Vagina (tissue), 2 donors: Measurements from ENCODE around the gene GNAS-AS1. TPM values are rescaled to one million over a fixed set of nuclear protein-coding genes. Genes with fewer than 3 reads are reported as not detected.

ENCODE experiments used
- DNase-seq, 2 donors: peaks; one replicate each; pipeline ENCODE4 v3.0.0-alpha.2; 2017; ENCODE audit errors: extremely low spot score in 2 of 2
- H3K27ac ChIP-seq: fragments of 200-600 bp; sonication (generic); one replicate; pipeline ENCODE4 v1.5.1; 2019
- H3K27me3 ChIP-seq: fragments of 200-600 bp; sonication (generic); one replicate; pipeline ENCODE4 v1.5.1; 2019
- H3K36me3 ChIP-seq, 2 donors: fragments of 200-600 bp; sonication (generic); one replicate each; pipeline ENCODE4 v1.5.1; 2017 to 2019
- H3K4me1 ChIP-seq: fragments of 200-600 bp; sonication (generic); one replicate; pipeline ENCODE4 v1.5.1; 2019
- H3K4me3 ChIP-seq, 2 donors: fragments of 200-600 bp; sonication (generic); 1 replicate in 1 of 2; 2 replicates in 1 of 2; pipeline ENCODE4 v1.5.1; 2016 to 2019
- H3K9me3 ChIP-seq: fragments of 200-600 bp; sonication (generic); one replicate; pipeline ENCODE4 v1.5.1; 2019
- CTCF ChIP-seq, 3 experiments: fragments of 450-650 bp in 2 of 3; fragments of 200-600 bp in 1 of 3; sonication (generic) in 1 of 3; IDR thresholded peaks; one replicate each; pipeline ENCODE4 v1.5.1; 2017 to 2019; ENCODE audit warnings: antibody characterized with exemption in 3 of 3, mild to moderate bottlenecking in 2 of 3, moderate library complexity in 2 of 3
- POLR2A ChIP-seq, 2 donors: fragments of 450-650 bp; IDR thresholded peaks; one replicate each; pipeline ENCODE4 v1.6.1; 2017; ENCODE audit warnings: antibody characterized with exemption in 2 of 2, mild to moderate bottlenecking in 2 of 2, moderate library complexity in 2 of 2
- POLR2AphosphoS5 ChIP-seq, 2 donors: sonication (generic); formaldehyde crosslinking; IDR thresholded peaks; one replicate each; pipeline ENCODE4 v1.9.0; 2017; ENCODE audit warnings: antibody characterized with exemption in 2 of 2, mild to moderate bottlenecking in 2 of 2, low read depth in 1 of 2; ENCODE audit not compliant: insufficient read depth in 1 of 2
- intact Hi-C: fragments of 100-400 bp; cut with DNase I; formaldehyde crosslinking; loops from one replicate; pipeline ENCODE4 v1.15.1; 2023
- total RNA-seq: library from RNA; depleted of rRNA; stranded (reverse); fragments of >200 nt; gene quantifications from one replicate; pipeline ENCODE4 v1.2.3, GENCODE V29; 2016

Gene GNAS-AS1
- total RNA-seq, 1 donor from 2014 or later, result not detected

- no peak for DNase-seq
These were observed 693 bp upstream of the GNAS-AS1 start for GRCh38 chr20:58851221-58851968.

GRCh38 chr20:58847463-58847862, 3.2 kb downstream of the GNAS-AS1 start:
- no peak for DNase-seq
- Histone ChIP-seq H3K27me3 (no peaks in the 10 kb centered on the region), H3K36me3 (no peaks in the 10 kb centered on the region), H3K27ac (no peak overlapping the region), H3K4me3 (no peak overlapping the region), H3K9me3 (no peaks in the 10 kb centered on the region), H3K4me1 (peaks cover 13% of the 10 kb centered on the region)
- intact Hi-C loops, result no loop called here
- no peak for TF ChIP-seq POLR2AphosphoS5 (IDR thresholded peaks at IDR 0.05; ENCODE audit: insufficient read depth in 1 of 2, low read depth in 1 of 2)
- TF ChIP-seq POLR2A (IDR thresholded peaks at IDR 0.05), result no peak
- no peak for TF ChIP-seq CTCF (IDR thresholded peaks at IDR 0.05)

More at GRCh38 chr20:58851221-58851968, 693 bp upstream of the GNAS-AS1 start:
- intact Hi-C loops, result no loop called here
- Histone ChIP-seq H3K27ac (no peak overlapping the region), H3K36me3 (no peaks in the 10 kb centered on the region), H3K4me1 (peaks cover 38% of the 10 kb centered on the region), H3K4me3 (peak overlapping the region; percentile 45 to 47), H3K9me3 (no peaks in the 10 kb centered on the region), H3K27me3 (peaks cover 3% of the 10 kb centered on the region)
- TF ChIP-seq POLR2A (IDR thresholded peaks at IDR 0.05), result no peak

- no peak overlapping the region for H3K4me3 ChIP-seq
- no peaks in the 10 kb centered on the region for H3K27me3 ChIP-seq
- H3K36me3 ChIP-seq, result no peaks in the 10 kb centered on the region
- H3K9me3 ChIP-seq, result no peaks in the 10 kb centered on the region
- H3K27ac ChIP-seq, result no peak overlapping the region
- no peaks in the 10 kb centered on the region for H3K4me1 ChIP-seq
- TF ChIP-seq POLR2AphosphoS5 (IDR thresholded peaks at IDR 0.05; ENCODE audit: insufficient read depth in 1 of 2, low read depth in 1 of 2) (no peak), POLR2A (IDR thresholded peaks at IDR 0.05) (no peak), CTCF (IDR thresholded peaks at IDR 0.05) (no peak)
- no peak for DNase-seq
- intact Hi-C loops, result no loop called here
These were observed 5.0 kb downstream of the GNAS-AS1 start for GRCh38 chr20:58845706-58846105.

- no peak for DNase-seq
- TF ChIP-seq POLR2AphosphoS5 (IDR thresholded peaks at IDR 0.05; ENCODE audit: insufficient read depth in 1 of 2, low read depth in 1 of 2) (no peak), CTCF (IDR thresholded peaks at IDR 0.05) (no peak), POLR2A (IDR thresholded peaks at IDR 0.05) (no peak)
- H3K36me3 ChIP-seq, result no peaks in the 10 kb centered on the region
- H3K27me3 ChIP-seq, result no peaks in the 10 kb centered on the region
- no peak overlapping the region for H3K27ac ChIP-seq
- H3K4me3 ChIP-seq, result no peak overlapping the region
- peaks cover 16% of the 10 kb centered on the region for H3K4me1 ChIP-seq
- intact Hi-C loops, result no loop called here
- no peaks in the 10 kb centered on the region for H3K9me3 ChIP-seq
These were observed 7.6 kb downstream of the GNAS-AS1 start for GRCh38 chr20:58843128-58843556.

GRCh38 chr20:58842276-58842675, 8.4 kb downstream of the GNAS-AS1 start:
- intact Hi-C loops, result no loop called here
- DNase-seq, result no peak
- TF ChIP-seq CTCF (IDR thresholded peaks at IDR 0.05) (no peak), POLR2AphosphoS5 (IDR thresholded peaks at IDR 0.05; ENCODE audit: insufficient read depth in 1 of 2, low read depth in 1 of 2) (no peak), POLR2A (IDR thresholded peaks at IDR 0.05) (no peak)
- H3K4me3 ChIP-seq, result no peak overlapping the region
- H3K27me3 ChIP-seq, result no peaks in the 10 kb centered on the region
- H3K36me3 ChIP-seq, result no peaks in the 10 kb centered on the region
- H3K4me1 ChIP-seq, result peaks cover 16% of the 10 kb centered on the region
- H3K9me3 ChIP-seq, result no peaks in the 10 kb centered on the region
- H3K27ac ChIP-seq, result no peak overlapping the region
